GM12878 (cell line): ENCODE measurements around the gene FOXRED2. TPM values are rescaled to one million over a fixed set of nuclear protein-coding genes. Genes with fewer than 3 reads are reported as not detected.

Experiments
- ATAC-seq: fragments of 200-7000 bp; cut with Tn5 transposase; 3 replicates; pipeline ENCODE4 v1.9.1; 2020; ENCODE audit warnings: mild to moderate bottlenecking, moderate library complexity
- BruUV-seq: library from RNA; stranded (reverse); fragments of 400-500 nt; replicated peaks from 2 replicates; lab custom pipeline; 2021; lab: Mats Ljungman, UMichigan
- CTCF ChIA-PET: fragments of 300-600 bp; sonication (Branson Sonifier 250); formaldehyde crosslinking; extraction: SDS; loops from one replicate; lab custom pipeline; 2021; ENCODE audit warnings: inconsistent platforms; lab: Yijun Ruan, JAX
- POLR2A ChIA-PET: fragments of 350-600 bp; formaldehyde crosslinking; extraction: SDS; loops from one replicate; lab custom pipeline; 2021; ENCODE audit warnings: inconsistent platforms; lab: Charles Lee
- RAD21 ChIA-PET: fragments of 300-600 bp; sonication (Branson Sonifier 250); formaldehyde crosslinking; loops from one replicate; lab custom pipeline; 2023; ENCODE audit warnings: antibody characterized with exemption; ENCODE audit not compliant: unreplicated experiment; lab: Charles Lee
- SMC1A ChIA-PET: fragments of 300-600 bp; sonication (Branson Sonifier 250); formaldehyde crosslinking; loops from one replicate; lab custom pipeline; 2023; ENCODE audit not compliant: unreplicated experiment, uncharacterized antibody; lab: Charles Lee
- DNase-seq: peaks from one replicate; pipeline ENCODE4 v3.0.0-alpha.2; 2011; ENCODE audit warnings: low read depth, low spot score
- FAIRE-seq: peaks from 3 replicates; lab custom pipeline; 2011; peaks lifted over from hg19 to GRCh38; lab: Jason Lieb, UNC
- H2AFZ ChIP-seq: 2 replicates; pipeline ENCODE4 v1.6.0; 2011; ENCODE audit warnings: low read depth, low read length, control low read depth; ENCODE audit not compliant: control insufficient read depth
- H3K27ac ChIP-seq: 2 replicates; pipeline ENCODE4 v1.5.1; 2011; ENCODE audit warnings: control low read depth; ENCODE audit not compliant: control insufficient read depth, insufficient read depth
- H3K27me3 ChIP-seq, 2 experiments: replicated peaks in 1 of 2; 2 replicates each; pipeline versions ENCODE4 v1.6.0 to v1.6.1; 2011; ENCODE audit warnings: low read length in 1 of 2; ENCODE audit not compliant: control insufficient read depth in 2 of 2, insufficient read depth in 2 of 2
- H3K36me3 ChIP-seq, 2 experiments: 2 replicates each; pipeline ENCODE4 v1.5.1; 2011; ENCODE audit warnings: low read length in 1 of 2; ENCODE audit not compliant: control insufficient read depth in 2 of 2, insufficient read depth in 2 of 2
- H3K4me1 ChIP-seq: 2 replicates; pipeline ENCODE4 v1.6.1; 2011; ENCODE audit warnings: mild to moderate bottlenecking, low read length, moderate library complexity, mixed read lengths; ENCODE audit not compliant: control insufficient read depth, insufficient read depth
- H3K4me2 ChIP-seq: 2 replicates; pipeline ENCODE4 v1.6.0; 2011; ENCODE audit warnings: control low read depth; ENCODE audit not compliant: control insufficient read depth, insufficient read depth
- H3K4me3 ChIP-seq: fragments of 200-600 bp; sonication (generic); 2 replicates; pipeline ENCODE4 v1.5.1; 2016
- H3K79me2 ChIP-seq: 2 replicates; pipeline ENCODE4 v1.6.0; 2011; ENCODE audit warnings: low read length; ENCODE audit not compliant: control insufficient read depth, insufficient read depth
- H3K9ac ChIP-seq: 2 replicates; pipeline ENCODE4 v1.8.0; 2011; ENCODE audit warnings: low read length, control low read depth, mixed read lengths; ENCODE audit not compliant: control insufficient read depth, insufficient read depth
- H3K9me3 ChIP-seq: replicated peaks from 3 replicates; pipeline ENCODE4 v1.5.1; 2011; ENCODE audit warnings: mild to moderate bottlenecking, low read length; ENCODE audit not compliant: control insufficient read depth, insufficient read depth
- H4K20me1 ChIP-seq: 2 replicates; pipeline ENCODE4 v1.6.0; 2011; ENCODE audit not compliant: control insufficient read depth, insufficient read depth
- ELK1 ChIP-seq: IDR thresholded peaks from 2 replicates; pipeline ENCODE4 v1.6.1; 2012; ENCODE audit warnings: low read depth, low read length, improper control_type of control experiment
- ESRRA ChIP-seq: IDR thresholded peaks from 2 replicates; pipeline ENCODE4 v1.6.1; 2012; ENCODE audit warnings: mild to moderate bottlenecking, low read length, improper control_type of control experiment
- FOS ChIP-seq: IDR thresholded peaks from 3 replicates; pipeline ENCODE4 v1.6.1; 2011; ENCODE audit warnings: borderline replicate concordance; ENCODE audit not compliant: insufficient read length; ENCODE audit errors: extremely low read depth
- HDGF ChIP-seq: fragments of 450-650 bp; IDR thresholded peaks from 2 replicates; pipeline ENCODE4 v1.6.1; 2016; ENCODE audit warnings: antibody characterized with exemption
- MEF2A ChIP-seq: IDR thresholded peaks from 2 replicates; pipeline ENCODE4 v1.6.1; 2011; ENCODE audit warnings: low read depth, mild to moderate bottlenecking, low read length, moderate library complexity; ENCODE audit not compliant: insufficient read depth
- POLR2AphosphoS2 ChIP-seq: IDR thresholded peaks from 2 replicates; pipeline ENCODE4 v1.6.1; 2011; ENCODE audit warnings: low read depth, mild to moderate bottlenecking, low read length, improper control_type of control experiment, moderate library complexity
- YY1 ChIP-seq: IDR thresholded peaks from 2 replicates; pipeline ENCODE4 v1.6.1; 2011; ENCODE audit warnings: low read depth, mild to moderate bottlenecking, low read length
- ZNF592 ChIP-seq: fragments of 450-650 bp; IDR thresholded peaks from 2 replicates; pipeline ENCODE4 v1.6.1; 2017; ENCODE audit warnings: mild to moderate bottlenecking, moderate library complexity
- WGBS: methylation state at CpG from one replicate; pipeline ENCODE4 v1.1.6; 2016; ENCODE audit warnings: low lambda C conversion rate; ENCODE audit not compliant: insufficient replicate concordance, insufficient coverage; ENCODE audit errors: missing lambda C conversion rate; 5-methylcytosine and 5-hydroxymethylcytosine counted together
- in situ Hi-C: fragments of 300-500 bp; cut with MboI; formaldehyde crosslinking; loops from 9 replicates; pipeline ENCODE4 v1.14.3; 2018; ENCODE audit warnings: mixed read lengths
- intact Hi-C: fragments of 100-400 bp; cut with micrococcal nuclease; formaldehyde crosslinking; loops from one replicate; pipeline ENCODE4 v1.14.2; 2022; ENCODE audit not compliant: unreplicated experiment
- polyA plus RNA-seq, 11 experiments: library from polyadenylated mRNA; depleted of rRNA in 4 of 11; unstranded in 6 of 11; stranded (reverse) in 5 of 11; fragments of >200 nt; fragmentation: Nextera tagmentation in 4 of 11; fragmentation: Illumina TruSeq in 1 of 11; extraction: Ambion mirVana in 4 of 11; extraction: Trizol in 1 of 11; gene quantifications; 1 replicate in 1 of 11; 2 replicates in 10 of 11; pipeline versions ENCODE4 v1.2.1 to v1.2.3, GENCODE V29; 2011 to 2016; ENCODE audit warnings: inconsistent platforms in 2 of 11, missing spikeins in 2 of 11, low read depth in 1 of 11
- total RNA-seq, 4 experiments: library from RNA; depleted of rRNA in 3 of 4; stranded (reverse); fragments of >200 nt in 3 of 4; fragmentation: Illumina TruSeq in 1 of 4; extraction: Trizol in 1 of 4; gene quantifications; 2 replicates each; pipeline versions ENCODE4 v1.2.1 to v1.2.3, GENCODE V29; 2013 to 2021

The FOXRED2 gene
- total and polyA plus RNA-seq, 10 of the 15 experiments (the other 5 are each of a cell fraction or from before 2014, with no cell fraction given) = 1.8 to 28.8 (median 7.6) TPM

GRCh38 chr22:36464715-36465231, 42.1 kb downstream of the FOXRED2 start:
- Histone ChIP-seq H2AFZ (no peak overlapping the region), H3K27me3 (no peaks in the 10 kb centered on the region), H3K4me2 (no peak overlapping the region), H3K36me3 (peaks cover 0 to 15% of the 10 kb centered on the region in 2 experiments; a peak in 3 of 4 replicates), H4K20me1 (no peaks in the 10 kb centered on the region), H3K4me1 (no peaks in the 10 kb centered on the region), H3K27ac (no peak overlapping the region), H3K9me3 (no peaks in the 10 kb centered on the region), H3K9ac (no peak overlapping the region), H3K79me2 (no peaks in the 10 kb centered on the region), H3K4me3 (no peak overlapping the region)
- TF ChIP-seq YY1 (no peak), HDGF (no peak), ESRRA (no peak), ZNF592 (no peak), ELK1 (no peak), FOS (no peak), POLR2AphosphoS2 (no peak), MEF2A (no peak)
- in situ Hi-C loops (loop anchor here (5.0 kb wide), 1 partner anchor 157 kb away; no protein-coding TSS in a partner anchor), intact Hi-C loops (no loop called here)
- SMC1A ChIA-PET = no interaction called here
- 82% methylated on average over 20 of the region's 20 CpGs for WGBS
- FAIRE-seq (no peak), DNase-seq (no peak), ATAC-seq (no peak)
- RAD21 ChIA-PET = no interaction called here
- POLR2A ChIA-PET = no interaction called here
- no TSS peak for BruUV-seq
- CTCF ChIA-PET = no interaction called here
